Activated CD4-positive, alpha-beta T cell treated with anti-CD3 and anti-CD28 coated beads for 24 hours (primary cell): ENCODE results near the gene SMAD4.
"Not testable (repeated sequence)": the region's sequence is repeated elsewhere in the genome, so short reads cannot be mapped to it uniquely, and the experiment has no call there.

Experiments
- DNase-seq, 2 donors: peaks; one replicate each; pipeline ENCODE4 v3.0.0-alpha.2; 2020; ENCODE audit warnings: low read depth in 2 of 2

Gene SMAD4

DNA sequence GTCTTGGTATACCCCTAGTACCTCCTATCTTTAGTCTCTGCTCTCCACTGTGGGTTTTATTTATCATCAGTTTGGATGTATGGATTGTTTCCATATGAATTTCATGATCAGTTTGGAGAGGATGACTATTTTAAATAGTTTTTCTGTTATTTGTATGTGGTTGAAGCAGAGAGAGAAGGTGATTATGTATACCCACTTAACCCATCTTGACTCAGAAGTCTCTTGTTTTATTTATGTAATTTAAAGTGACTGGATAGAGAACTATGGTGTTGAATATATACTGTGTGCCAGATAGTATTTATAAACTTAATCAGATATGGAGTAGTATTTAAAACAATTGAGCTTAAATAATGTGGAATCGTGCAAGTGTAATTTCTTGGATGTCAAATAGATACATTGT is 39.9 kb downstream of the SMAD4 start:
- no peak for DNase-seq

DNA sequence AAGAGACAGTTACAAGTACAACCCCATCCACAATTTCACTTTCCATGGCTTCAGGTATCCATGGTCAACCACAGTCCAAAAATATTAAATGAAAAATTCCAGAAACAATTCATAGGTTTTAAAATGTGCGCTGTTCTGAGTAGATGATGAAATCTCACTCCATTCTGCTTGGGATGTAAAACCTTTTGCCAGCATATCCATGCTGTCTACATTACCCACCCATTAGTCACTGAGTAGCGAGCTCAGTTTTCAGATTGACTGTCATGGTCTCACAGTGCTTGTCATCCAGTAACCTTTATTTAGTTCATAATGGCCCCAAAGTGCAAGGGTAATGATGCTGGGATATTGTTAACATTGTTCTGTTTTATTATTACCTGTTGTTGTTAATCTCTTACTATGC is 40.5 kb downstream of the SMAD4 start:
- no peak for DNase-seq

DNA sequence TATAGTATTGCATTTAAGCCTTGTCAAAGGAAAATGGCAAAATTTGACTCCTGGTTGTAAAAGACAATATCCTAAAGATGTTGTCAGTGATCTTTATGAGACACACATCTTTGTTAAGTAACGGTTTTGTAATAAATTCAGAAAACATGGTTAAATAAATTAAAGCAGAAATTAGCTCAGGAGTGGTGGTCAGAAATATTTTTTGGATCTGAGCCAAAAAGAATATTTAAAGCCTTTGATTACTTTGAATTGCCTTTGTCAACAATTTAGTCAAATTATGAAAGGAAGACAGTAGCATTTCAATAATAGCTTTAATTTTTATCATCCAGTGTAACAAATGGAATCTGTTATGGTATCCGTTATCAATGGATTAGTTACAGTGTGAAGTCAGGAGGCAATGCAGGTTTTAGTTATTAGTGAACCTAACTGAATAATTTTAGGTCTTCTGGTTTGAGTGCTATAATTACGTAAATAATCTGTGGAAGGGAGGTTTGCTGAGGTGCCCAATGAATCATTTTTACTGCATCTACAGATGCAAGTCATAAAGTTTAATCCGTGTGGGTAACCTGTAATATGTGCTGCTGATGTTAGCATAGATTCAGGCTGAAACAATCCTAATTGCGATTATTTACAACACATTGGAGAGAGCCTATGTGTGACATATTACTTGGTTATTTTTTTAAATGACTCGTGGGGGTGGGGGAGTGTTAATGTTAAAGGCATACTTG is 42.7 kb downstream of the SMAD4 start:
- DNase-seq: no peak

DNA sequence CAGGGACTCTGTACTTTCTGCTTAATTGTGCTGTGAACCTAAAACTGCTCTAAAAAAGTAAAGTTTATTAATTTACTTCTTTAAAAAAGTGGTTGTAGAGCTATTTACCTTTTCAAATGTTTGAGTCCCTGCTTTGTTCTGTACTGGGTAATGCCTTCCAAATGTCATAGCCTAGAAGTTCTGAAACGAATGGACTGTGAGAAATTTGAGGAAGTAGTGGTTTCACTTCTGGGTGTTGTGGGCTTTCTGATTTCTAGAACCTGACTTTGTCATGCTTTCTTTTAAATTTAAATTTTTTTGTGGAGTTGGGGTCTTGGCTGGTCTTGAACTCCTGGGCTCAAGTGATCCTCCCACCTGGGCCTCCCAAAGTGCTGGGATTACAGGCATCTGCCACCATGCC is 44.6 kb downstream of the SMAD4 start:
- DNase-seq: no peak

DNA sequence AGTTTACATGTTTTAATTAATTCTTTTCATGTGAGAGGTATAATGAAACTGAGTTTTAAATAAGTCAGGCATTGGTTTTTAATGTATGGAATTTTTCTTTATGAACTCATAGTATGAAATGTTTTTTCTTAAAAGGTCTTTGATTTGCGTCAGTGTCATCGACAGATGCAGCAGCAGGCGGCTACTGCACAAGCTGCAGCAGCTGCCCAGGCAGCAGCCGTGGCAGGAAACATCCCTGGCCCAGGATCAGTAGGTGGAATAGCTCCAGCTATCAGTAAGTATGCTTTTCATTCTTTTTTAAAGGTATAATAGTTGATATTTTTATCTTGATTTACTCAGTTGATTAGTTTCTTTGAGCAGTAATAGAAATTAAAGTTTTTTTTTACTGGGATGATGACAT is 46.5 kb downstream of the SMAD4 start:
- no peak for DNase-seq

DNA sequence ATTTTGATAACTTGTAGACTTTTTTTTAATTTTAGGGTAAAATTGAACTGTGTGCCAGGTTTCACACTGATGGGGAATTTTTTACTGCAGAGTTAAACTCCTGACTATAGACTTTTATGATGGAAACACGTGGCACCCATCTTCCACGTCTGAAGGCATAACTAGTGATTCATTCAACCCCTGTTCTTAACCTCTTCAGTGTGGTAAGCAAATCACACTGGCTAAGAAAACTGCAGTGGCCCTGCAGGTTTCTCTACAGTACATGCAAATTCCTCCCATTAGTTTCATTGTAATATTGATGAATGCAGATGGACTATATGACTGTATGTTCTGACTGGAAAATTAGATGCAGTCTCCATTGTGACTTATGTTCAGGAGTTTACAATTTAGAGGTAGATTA is 47.2 kb downstream of the SMAD4 start:
- no peak for DNase-seq

DNA sequence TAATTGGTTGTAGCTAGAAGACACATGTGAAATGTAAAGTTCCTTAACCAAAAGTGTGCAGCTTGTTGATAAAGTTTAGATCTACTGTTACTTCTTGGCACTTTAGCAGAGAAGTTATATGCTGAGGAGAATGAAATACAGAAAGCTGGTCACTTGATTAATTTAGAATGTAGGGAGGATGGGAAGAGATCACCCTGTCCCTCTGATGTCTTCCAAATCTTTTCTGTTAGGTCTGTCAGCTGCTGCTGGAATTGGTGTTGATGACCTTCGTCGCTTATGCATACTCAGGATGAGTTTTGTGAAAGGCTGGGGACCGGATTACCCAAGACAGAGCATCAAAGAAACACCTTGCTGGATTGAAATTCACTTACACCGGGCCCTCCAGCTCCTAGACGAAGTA is 48.0 kb downstream of the SMAD4 start:
- DNase-seq: no peak

DNA sequence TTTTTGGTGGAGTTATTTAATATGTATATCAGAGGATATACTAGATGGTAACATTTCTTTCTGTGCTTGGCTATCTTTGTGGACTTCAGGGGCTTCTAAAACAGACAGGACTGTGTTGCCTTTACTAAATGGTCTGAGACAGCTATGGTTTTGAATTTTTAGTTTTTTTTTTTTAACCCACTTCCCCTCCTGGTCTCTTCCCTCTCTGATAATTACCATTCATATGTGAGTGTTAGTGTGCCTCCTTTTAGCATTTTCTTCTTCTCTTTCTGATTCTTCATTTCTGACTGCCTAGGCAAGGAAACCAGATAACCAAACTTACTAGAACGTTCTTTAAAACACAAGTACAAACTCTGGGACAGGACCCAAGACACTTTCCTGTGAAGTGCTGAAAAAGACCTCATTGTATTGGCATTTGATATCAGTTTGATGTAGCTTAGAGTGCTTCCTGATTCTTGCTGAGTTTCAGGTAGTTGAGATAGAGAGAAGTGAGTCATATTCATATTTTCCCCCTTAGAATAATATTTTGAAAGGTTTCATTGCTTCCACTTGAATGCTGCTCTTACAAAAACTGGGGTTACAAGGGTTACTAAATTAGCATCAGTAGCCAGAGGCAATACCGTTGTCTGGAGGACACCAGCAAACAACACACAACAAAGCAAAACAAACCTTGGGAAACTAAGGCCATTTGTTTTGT is 52.7 kb downstream of the SMAD4 start:
- DNase-seq: no peak

DNA sequence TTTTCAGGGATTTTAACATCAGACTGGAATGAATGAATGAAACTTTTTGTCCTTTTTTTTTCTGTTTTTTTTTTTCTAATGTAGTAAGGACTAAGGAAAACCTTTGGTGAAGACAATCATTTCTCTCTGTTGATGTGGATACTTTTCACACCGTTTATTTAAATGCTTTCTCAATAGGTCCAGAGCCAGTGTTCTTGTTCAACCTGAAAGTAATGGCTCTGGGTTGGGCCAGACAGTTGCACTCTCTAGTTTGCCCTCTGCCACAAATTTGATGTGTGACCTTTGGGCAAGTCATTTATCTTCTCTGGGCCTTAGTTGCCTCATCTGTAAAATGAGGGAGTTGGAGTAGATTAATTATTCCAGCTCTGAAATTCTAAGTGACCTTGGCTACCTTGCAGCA is 53.4 kb downstream of the SMAD4 start:
- DNase-seq: no peak

DNA sequence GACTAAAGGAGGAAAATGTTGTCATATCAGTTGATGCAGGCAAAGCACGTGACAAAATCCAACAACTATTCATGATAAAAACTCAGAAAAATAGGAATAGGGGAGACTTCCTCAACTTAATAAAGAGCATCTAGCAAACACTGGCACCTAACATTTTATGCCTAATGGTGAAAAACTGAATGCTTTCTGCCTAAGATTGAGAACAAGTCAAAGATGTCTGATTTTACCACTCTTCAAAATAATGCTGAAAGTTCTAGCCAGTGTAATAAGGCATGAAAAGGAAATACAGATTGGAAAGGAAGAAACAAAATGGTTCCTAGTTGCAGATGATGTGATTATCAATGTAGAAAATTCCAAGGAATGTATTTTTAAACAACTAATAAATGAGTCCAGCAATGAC is 58.4 kb downstream of the SMAD4 start:
- no peak for DNase-seq

DNA sequence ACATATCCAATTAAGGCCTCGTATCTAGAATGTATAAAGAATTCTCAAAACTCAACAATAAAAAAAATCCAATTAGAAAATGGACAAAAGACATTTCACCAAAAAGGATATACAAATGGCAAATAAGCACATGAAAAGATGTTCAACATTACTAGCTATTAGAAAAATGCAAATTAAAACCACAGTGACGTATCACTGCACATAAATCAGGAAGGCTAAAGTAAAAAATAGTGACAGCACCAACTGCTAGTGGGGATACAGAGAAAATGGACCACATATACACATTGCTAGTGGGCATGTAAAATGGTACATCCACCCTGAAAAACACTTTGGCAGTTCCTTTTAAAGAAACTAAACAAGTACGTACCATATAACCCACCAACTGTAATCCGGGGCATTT is 59.7 kb downstream of the SMAD4 start:
- no peak for DNase-seq

DNA sequence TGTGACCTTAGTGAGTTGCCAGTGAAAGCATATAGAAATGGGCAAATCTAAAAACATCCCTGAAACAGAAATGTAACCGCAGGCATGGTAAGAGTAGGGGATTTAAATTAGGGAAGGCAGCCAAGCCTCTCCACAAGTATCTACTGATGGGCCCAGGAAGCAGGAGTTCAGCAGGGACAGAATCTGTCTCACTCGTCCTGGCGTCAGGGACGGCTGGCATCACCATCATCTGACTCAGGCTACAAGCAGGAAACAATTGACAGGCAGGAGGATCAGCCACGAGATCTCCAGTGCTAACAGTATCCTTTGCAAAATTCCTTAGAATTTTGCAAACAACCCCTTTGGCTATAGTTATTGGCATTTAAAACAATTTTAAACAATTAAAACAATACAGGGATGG is 61.3 kb downstream of the SMAD4 start:
- no peak for DNase-seq

DNA sequence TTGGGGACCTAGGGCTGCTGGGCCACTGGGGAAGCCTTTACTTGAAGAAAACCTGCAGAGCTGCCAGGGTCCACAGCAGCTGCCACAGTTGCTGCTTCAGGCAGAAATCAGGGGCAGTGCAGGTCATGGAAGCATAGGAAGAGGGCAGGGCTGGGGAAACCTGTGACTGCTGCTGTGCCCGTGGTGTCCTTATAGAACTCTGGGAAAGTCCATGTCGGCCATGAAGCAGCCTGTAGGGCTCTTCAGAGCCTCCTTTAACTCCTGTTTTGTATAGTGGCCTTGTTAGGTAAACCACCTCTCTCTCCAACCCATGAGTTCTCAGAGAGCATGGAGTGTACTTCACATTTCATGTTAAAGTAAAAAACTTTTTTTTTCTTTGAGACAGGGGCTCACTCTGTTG is 62.1 kb downstream of the SMAD4 start:
- DNase-seq: no peak

DNA sequence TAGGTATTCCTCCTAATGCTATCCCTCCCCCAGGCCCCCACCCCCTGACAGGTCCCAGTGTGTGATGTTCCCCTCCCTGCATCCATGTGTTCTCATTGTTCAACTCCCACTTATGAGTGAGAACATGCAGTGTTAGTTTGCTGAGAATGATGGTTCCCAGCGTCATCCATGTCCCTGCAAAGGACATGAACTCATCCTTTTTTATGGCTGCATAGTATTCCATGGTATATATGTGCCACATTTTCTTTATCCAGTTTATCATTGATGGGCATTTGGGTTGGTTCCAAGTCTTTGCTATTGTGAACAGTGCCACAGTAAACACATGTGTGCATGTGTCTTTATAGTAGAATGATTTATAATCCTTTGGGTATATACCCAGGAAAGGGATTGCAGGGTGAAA is 63.0 kb downstream of the SMAD4 start:
- not testable (repeated sequence) for DNase-seq

DNA sequence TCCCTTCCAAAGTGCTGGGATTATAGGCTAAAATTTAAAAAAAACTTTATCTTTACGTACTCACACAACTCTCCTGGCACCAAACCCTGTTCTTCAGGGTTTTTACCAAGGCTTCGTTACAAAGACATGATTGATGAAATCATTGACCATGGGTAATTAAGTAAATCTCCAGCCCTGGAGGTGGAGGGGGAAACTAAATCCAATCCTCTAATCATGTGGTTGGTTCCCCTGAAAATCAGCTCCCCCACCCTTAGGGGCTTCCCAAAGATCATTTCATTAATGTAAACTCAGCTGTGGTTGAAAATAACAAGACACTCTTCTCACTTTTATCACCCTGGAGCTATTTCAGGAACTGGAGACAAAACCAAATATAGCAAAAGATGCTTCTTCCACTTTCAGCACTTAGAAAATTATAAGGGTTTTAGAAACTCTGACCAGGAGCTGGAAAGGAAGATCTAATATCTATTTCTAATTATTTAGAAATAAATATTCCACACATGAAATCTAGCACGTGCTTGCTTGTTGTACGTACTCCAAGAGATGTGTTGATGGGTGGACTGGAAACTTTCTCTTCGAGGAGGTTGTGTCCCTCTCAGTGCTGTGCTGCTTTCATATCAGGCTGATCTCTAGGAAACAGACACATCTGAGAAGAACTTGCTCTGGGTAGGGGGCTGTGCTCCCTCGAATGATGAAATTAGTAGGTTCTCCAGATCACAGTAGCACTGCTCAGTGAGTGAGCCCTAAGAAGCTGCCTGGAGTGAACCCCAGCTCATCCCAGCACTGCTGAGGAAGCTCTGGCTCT is 67.2 kb downstream of the SMAD4 start:
- DNase-seq: no peak

DNA sequence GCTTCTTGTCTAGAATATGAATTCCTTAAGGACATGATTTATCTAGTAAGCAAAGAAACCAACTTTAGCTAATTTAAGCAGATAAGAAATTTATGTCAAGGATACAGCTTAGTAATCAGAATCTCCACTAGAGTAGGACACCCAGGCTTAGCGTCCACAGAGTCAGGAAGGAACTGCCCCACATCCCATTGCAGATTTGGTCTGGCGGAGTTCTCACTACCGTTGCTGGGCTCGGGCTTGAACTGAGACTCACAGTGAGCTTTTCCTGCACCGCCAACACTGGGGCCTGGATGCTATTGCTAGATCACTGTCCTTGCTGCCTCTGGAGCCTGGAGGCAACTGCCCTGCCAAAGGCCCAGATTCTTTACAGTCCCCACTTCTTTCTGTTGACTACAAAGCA is 68.1 kb downstream of the SMAD4 start:
- no peak for DNase-seq

DNA sequence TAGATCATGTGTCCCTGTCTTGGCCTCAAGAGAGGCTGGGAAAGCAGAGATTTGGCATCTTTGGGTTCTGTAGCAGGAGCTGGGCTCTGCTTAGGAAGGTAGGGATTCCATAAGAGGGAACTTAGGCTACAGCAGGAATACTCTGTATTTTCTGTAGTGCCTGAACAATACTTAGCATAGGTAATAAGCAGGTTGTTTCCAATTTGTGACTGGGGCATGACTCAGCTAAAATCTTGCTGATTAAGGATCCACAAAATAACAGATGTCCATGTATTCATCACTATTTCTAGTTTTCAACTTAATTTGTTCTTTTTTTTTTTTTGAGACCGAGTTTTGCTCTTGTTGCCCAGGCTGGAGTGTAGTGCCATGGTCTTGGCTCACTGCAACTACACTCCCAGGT is 68.5 kb downstream of the SMAD4 start:
- no peak for DNase-seq

DNA sequence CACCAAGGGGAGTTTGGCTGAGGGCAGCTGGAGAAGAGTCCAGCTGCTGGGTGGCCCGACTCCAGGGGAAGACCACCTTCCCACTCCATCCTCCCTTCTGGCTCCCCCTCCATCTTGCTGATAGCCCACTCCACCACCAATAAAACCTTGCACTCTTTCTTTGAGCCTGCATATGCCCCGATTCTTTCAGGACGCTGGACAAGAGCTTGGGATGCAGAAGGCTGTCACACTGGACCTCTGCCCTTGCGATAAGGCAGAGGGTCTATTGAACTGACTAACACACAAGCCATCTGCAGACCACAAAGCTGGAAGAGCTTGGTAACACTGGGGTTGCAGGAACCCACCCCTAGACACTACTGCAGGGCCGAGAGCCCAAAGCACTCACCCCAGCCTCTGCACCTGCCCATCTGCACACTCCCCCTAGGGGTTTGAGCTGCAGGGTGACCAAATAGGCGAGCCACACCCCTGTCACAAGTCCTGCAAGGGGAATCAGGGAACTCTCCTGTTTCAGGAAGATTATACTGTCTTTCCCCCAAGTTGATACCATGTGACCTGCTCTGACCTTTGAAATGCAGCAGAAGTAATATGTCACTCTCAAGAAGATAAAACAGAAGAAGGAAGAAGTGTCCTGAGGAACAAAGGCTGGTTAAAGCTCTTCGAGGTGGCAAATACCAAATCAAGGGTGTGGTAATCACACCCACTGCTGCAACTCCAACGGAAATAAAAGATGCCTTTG is 70.5 kb downstream of the SMAD4 start:
- DNase-seq: no peak

DNA sequence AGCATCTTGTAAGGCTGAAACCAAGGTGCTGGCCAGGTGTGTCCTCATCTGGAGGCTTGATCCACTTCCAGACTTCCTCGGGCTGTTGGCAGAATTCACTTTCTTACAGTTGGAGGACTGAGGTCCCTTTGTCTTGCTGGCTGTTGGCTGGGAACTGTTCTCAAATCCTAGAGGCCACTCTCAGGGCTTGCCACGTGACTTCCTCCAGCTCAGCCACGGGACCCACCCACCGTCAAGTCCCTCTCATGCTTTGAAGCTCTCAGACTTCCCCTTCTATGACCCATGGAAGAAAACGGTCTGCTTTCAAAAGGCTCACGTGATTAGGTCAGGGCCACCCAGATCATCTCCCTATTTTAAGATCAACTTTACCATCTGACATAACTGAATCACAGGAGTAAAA is 77.1 kb downstream of the SMAD4 start:
- DNase-seq: no peak

DNA sequence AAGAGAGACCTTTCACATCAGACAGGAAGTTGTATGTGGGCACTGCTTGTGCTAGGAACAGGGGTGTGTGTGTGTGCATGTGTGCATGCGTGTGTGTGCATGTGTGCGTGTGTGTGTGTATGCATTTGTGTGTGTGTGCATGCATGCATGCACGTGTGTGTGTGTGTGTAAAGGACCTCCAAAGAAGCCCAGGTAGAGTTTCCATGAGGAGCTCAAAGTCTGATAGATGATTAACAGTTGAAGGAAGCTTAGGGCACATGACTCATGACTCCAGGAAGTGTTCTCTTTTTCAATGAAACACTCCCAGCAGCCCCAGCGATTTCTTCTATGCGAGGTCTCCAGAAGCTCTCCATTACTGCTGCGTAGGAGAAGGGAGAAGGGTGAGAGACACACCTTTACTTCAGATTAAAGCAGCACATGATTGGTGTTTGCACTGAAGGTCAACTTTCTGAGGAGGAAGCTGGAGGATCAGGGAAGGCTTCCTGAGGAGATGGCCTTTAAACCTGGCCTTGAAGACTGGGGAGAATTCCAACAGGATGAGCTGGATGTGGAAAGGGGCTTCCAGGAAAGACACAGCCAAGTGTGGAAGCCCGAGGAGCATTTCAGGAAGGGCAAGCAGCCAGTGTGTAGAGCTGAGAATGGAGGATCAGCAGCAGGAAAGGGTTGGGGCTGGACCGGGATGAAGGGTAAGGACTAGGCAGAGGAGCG is 77.7 kb downstream of the SMAD4 start:
- peak in 1 of 2 donors; percentile 7 for DNase-seq

DNA sequence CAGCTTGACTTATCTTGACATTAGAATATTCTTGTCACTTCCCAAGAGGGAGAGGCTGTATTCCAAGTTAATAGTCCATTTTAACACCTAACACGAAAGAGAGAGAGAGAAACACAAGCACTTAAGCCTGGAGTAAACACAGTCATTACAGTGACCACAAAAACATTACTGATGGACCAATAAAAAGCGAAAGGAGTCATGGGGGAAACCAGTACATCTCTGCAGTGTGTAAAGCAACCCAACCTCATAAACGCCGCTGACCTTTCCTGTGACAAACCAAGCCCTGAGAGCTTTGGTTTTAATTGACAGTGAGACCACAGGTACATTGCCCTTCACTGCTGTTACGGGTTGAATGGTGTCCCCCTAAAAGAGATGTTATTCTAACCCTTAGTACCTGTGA is 78.3 kb downstream of the SMAD4 start:
- DNase-seq: no peak
